ENCODE measurements around the gene FAM98B. TPM values are rescaled to one million over a fixed set of nuclear protein-coding genes. Genes with fewer than 3 reads are reported as not detected.

Gene FAM98B
- total RNA-seq, 1 experiment from 2014 or later = 50.0 TPM

DNA sequence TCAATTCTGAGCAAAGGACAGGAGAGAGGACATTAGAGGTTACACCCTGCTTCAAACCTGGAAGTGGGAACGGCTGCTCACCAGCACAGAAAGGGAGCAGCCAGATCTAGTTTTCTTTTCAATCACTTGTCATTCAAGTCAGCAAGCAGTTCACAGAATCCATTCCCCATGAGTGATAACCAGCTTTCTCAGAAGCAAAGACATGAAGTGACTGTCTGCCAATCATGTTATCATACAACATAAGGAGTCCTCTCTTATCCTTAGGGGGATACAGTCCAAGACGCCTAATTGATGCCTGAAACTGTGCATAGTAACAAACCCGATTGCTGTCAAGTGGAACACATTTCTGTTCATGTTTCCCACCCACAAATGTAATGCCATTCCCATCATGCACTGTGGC lies 54.7 kb downstream of the FAM98B start:
- Mint-ChIP-seq H3K36me3 (ENCODE audit: insufficient read depth in 1 of 3, low read depth in 3 of 3) (no peaks in the 10 kb centered on the region; a peak in 1 of 7 replicates), H3K4me1 (no peaks in the 10 kb centered on the region), H3K4me3 (no peak overlapping the region), H3K27me3 (ENCODE audit: low read depth) (no peaks in the 10 kb centered on the region), H3K27ac (no peak overlapping the region), H3K9me3 (no peaks in the 10 kb centered on the region)
- no peak overlapping the region for H3K56ac ChIP-seq (ENCODE audit: insufficient read length, low read depth, low read length)
- H3K18ac ChIP-seq (ENCODE audit: insufficient read length, low read depth, low read length) = no peak overlapping the region
- H3K4me1 ChIP-seq (ENCODE audit: insufficient read depth, low read length) = peaks cover 2% of the 10 kb centered on the region; the same call in 1 of the 2 replicates
- no peaks in the 10 kb centered on the region for H3K27me3 ChIP-seq (ENCODE audit: insufficient read depth, low read length)
- H4K91ac ChIP-seq (ENCODE audit: insufficient read length, low read depth, low read length) = no peak overlapping the region
- H2BK120ac ChIP-seq (ENCODE audit: low read depth, low read length, poor library complexity, severe bottlenecking) = no peak overlapping the region
- H4K20me1 ChIP-seq (ENCODE audit: control insufficient read depth, insufficient read depth, insufficient read length) = no peaks in the 10 kb centered on the region
- no peak overlapping the region for H3T11ph ChIP-seq (ENCODE audit: low read length)
- no peak overlapping the region for H3K4ac ChIP-seq (ENCODE audit: low read depth, low read length)
- H3K79me2 ChIP-seq (ENCODE audit: insufficient read depth, low read length) = no peaks in the 10 kb centered on the region
- H3K27ac ChIP-seq (ENCODE audit: insufficient read length, low read depth, low read length) = no peak overlapping the region
- no peak for DNase-seq
- no peaks in the 10 kb centered on the region for H3K79me1 ChIP-seq (ENCODE audit: insufficient read depth, low read depth, low read length, poor library complexity, severe bottlenecking)
- WGBS (ENCODE audit: extremely low coverage, insufficient read length, low lambda C conversion rate) = no CpG with 5 or more reads among the region's 3 CpGs
- no peak overlapping the region for H3K23ac ChIP-seq (ENCODE audit: insufficient read length, low read depth, low read length)
- no peak overlapping the region for H4K5ac ChIP-seq (ENCODE audit: insufficient read length, low read depth, low read length)
- H3K9ac ChIP-seq (ENCODE audit: extremely low read depth, insufficient read length, low read length) = no peak overlapping the region
- H2BK20ac ChIP-seq (ENCODE audit: low read depth, low read length, poor library complexity, severe bottlenecking) = no peak overlapping the region
- no peak overlapping the region for H3K14ac ChIP-seq (ENCODE audit: insufficient read depth, low read length)
- H2AFZ ChIP-seq (ENCODE audit: low read length) = no peak overlapping the region
- no peak overlapping the region for H2BK12ac ChIP-seq (ENCODE audit: insufficient read length, low read depth, low read length)
- no peak overlapping the region for H3K4me2 ChIP-seq (ENCODE audit: insufficient read depth, insufficient read length, low read length)
- H3K9me3 ChIP-seq (ENCODE audit: control insufficient read depth, low read depth, low read length) = no peaks in the 10 kb centered on the region
- TF ChIP-seq, protein P1, sequence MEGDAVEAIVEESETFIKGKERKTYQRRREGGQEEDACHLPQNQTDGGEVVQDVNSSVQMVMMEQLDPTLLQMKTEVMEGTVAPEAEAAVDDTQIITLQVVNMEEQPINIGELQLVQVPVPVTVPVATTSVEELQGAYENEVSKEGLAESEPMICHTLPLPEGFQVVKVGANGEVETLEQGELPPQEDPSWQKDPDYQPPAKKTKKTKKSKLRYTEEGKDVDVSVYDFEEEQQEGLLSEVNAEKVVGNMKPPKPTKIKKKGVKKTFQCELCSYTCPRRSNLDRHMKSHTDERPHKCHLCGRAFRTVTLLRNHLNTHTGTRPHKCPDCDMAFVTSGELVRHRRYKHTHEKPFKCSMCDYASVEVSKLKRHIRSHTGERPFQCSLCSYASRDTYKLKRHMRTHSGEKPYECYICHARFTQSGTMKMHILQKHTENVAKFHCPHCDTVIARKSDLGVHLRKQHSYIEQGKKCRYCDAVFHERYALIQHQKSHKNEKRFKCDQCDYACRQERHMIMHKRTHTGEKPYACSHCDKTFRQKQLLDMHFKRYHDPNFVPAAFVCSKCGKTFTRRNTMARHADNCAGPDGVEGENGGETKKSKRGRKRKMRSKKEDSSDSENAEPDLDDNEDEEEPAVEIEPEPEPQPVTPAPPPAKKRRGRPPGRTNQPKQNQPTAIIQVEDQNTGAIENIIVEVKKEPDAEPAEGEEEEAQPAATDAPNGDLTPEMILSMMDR (conservative IDR thresholded peaks at IDR 0.05) = no peak
- H2BK5ac ChIP-seq (ENCODE audit: insufficient read length, low read length) = no peak overlapping the region
- H4K8ac ChIP-seq (replicated peaks; ENCODE audit: insufficient read length, low read depth, low read length) = no peak overlapping the region
- H3K23me2 ChIP-seq (ENCODE audit: insufficient read length, low read depth, low read length, poor library complexity, severe bottlenecking) = no peaks in the 10 kb centered on the region
- no peak overlapping the region for H2AK5ac ChIP-seq (ENCODE audit: insufficient read length, low read length)
- no peak overlapping the region for H2BK15ac ChIP-seq (ENCODE audit: low read depth, low read length)

All from H9 (cell line).